ENCODE data around the gene UBA1. TPM values are rescaled to one million over a fixed set of nuclear protein-coding genes. Genes with fewer than 3 reads are reported as not detected.
A peak's percentile ranks its signal among the peaks of the same experiment; 100 is the strongest.

The UBA1 gene
- total and polyA plus RNA-seq, 2 of the 13 experiments (the other 11 are each of a cell fraction or from before 2014, with no cell fraction given), result 93.3 to 129 TPM

DNA sequence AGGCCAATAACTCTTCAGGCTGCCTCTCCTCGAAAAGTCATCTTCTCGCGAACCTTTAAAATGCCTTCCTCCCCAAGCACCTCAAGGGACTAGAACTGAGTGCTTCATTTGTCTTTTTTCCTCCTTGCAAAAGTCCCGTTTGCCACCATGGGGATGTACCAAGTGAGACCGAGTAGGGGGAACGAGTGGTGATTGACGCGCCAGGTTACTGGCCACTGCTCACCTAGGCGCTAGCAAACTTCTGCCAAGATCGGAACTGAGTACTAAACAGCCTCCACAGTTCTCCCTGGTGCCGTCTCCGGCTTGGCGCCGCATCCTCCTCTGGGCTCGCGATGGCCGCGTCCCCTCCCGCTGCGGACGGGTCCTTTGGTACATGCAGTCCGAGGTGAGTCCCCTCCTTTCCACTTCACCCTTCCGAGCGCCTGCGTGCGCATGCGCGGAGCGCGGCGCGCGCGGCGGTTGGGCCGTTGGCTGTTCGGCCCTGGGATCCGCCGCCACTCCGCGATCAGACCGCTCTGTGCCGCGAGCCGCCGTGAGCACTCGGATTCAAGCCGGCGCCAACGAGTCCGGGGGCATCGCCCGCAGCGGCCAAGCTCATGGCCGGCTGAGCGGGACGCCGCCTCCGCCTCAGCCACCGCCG lies 24.8 kb downstream of the UBA1 start, which contains the start of gene CDK16 (continued):
- TF ChIP-seq ATF7 (IDR thresholded peaks at IDR 0.05) (peak; percentile 77), ATF7 (CRISPR knock-in tag; IDR thresholded peaks at IDR 0.05) (no peak), BCL6 (CRISPR knock-in tag; IDR thresholded peaks at IDR 0.05) (no peak), ZNF788 (CRISPR knock-in tag; IDR thresholded peaks at IDR 0.05; ENCODE audit: borderline replicate concordance) (no peak), ZNF652 (CRISPR knock-in tag; IDR thresholded peaks at IDR 0.05; ENCODE audit: borderline replicate concordance, low read depth) (no peak), SRF (IDR thresholded peaks at IDR 0.05; ENCODE audit: low read depth, low read length) (no peak), ZNF678 (CRISPR knock-in tag; IDR thresholded peaks at IDR 0.05) (no peak), ZNF775 (CRISPR knock-in tag; IDR thresholded peaks at IDR 0.05; ENCODE audit: borderline replicate concordance) (no peak), ZNF496 (CRISPR knock-in tag; IDR thresholded peaks at IDR 0.05; ENCODE audit: insufficient replicate concordance) (no peak), GATAD2A (CRISPR knock-in tag; IDR thresholded peaks at IDR 0.05) (0 out of 2 replicates have a peak, but pooled peaks have one; percentile 15), MBNL3 (CRISPR knock-in tag; conservative IDR thresholded peaks at IDR 0.05) (no peak), ISL2 (CRISPR knock-in tag; IDR thresholded peaks at IDR 0.05) (no peak), MEF2D (CRISPR knock-in tag; IDR thresholded peaks at IDR 0.05) (no peak)
- TF ChIP-seq, protein P1, sequence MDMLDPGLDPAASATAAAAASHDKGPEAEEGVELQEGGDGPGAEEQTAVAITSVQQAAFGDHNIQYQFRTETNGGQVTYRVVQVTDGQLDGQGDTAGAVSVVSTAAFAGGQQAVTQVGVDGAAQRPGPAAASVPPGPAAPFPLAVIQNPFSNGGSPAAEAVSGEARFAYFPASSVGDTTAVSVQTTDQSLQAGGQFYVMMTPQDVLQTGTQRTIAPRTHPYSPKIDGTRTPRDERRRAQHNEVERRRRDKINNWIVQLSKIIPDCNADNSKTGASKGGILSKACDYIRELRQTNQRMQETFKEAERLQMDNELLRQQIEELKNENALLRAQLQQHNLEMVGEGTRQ (IDR thresholded peaks at IDR 0.05; ENCODE audit: low read depth, low read length), result no peak
- TF ChIP-seq, protein P1 (CRISPR knock-in tag; IDR thresholded peaks at IDR 0.05; ENCODE audit: borderline replicate concordance), result no peak
- TF ChIP-seq, protein P2, sequence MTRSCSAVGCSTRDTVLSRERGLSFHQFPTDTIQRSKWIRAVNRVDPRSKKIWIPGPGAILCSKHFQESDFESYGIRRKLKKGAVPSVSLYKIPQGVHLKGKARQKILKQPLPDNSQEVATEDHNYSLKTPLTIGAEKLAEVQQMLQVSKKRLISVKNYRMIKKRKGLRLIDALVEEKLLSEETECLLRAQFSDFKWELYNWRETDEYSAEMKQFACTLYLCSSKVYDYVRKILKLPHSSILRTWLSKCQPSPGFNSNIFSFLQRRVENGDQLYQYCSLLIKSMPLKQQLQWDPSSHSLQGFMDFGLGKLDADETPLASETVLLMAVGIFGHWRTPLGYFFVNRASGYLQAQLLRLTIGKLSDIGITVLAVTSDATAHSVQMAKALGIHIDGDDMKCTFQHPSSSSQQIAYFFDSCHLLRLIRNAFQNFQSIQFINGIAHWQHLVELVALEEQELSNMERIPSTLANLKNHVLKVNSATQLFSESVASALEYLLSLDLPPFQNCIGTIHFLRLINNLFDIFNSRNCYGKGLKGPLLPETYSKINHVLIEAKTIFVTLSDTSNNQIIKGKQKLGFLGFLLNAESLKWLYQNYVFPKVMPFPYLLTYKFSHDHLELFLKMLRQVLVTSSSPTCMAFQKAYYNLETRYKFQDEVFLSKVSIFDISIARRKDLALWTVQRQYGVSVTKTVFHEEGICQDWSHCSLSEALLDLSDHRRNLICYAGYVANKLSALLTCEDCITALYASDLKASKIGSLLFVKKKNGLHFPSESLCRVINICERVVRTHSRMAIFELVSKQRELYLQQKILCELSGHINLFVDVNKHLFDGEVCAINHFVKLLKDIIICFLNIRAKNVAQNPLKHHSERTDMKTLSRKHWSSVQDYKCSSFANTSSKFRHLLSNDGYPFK (CRISPR knock-in tag; IDR thresholded peaks at IDR 0.05; ENCODE audit: borderline replicate concordance), result peak; percentile 29; the same call in 1 of the 2 replicates
- TF ChIP-seq, protein P3, sequence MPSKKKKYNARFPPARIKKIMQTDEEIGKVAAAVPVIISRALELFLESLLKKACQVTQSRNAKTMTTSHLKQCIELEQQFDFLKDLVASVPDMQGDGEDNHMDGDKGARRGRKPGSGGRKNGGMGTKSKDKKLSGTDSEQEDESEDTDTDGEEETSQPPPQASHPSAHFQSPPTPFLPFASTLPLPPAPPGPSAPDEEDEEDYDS (CRISPR knock-in tag; IDR thresholded peaks at IDR 0.05), result no peak; the same call in 1 of the 2 replicates
- TF ChIP-seq, protein P4, sequence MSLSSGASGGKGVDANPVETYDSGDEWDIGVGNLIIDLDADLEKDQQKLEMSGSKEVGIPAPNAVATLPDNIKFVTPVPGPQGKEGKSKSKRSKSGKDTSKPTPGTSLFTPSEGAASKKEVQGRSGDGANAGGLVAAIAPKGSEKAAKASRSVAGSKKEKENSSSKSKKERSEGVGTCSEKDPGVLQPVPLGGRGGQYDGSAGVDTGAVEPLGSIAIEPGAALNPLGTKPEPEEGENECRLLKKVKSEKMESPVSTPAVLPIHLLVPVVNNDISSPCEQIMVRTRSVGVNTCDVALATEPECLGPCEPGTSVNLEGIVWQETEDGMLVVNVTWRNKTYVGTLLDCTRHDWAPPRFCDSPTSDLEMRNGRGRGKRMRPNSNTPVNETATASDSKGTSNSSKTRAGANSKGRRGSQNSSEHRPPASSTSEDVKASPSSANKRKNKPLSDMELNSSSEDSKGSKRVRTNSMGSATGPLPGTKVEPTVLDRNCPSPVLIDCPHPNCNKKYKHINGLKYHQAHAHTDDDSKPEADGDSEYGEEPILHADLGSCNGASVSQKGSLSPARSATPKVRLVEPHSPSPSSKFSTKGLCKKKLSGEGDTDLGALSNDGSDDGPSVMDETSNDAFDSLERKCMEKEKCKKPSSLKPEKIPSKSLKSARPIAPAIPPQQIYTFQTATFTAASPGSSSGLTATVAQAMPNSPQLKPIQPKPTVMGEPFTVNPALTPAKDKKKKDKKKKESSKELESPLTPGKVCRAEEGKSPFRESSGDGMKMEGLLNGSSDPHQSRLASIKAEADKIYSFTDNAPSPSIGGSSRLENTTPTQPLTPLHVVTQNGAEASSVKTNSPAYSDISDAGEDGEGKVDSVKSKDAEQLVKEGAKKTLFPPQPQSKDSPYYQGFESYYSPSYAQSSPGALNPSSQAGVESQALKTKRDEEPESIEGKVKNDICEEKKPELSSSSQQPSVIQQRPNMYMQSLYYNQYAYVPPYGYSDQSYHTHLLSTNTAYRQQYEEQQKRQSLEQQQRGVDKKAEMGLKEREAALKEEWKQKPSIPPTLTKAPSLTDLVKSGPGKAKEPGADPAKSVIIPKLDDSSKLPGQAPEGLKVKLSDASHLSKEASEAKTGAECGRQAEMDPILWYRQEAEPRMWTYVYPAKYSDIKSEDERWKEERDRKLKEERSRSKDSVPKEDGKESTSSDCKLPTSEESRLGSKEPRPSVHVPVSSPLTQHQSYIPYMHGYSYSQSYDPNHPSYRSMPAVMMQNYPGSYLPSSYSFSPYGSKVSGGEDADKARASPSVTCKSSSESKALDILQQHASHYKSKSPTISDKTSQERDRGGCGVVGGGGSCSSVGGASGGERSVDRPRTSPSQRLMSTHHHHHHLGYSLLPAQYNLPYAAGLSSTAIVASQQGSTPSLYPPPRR (CRISPR knock-in tag; IDR thresholded peaks at IDR 0.05; ENCODE audit: borderline replicate concordance), result no peak
- TF ChIP-seq, protein P5, sequence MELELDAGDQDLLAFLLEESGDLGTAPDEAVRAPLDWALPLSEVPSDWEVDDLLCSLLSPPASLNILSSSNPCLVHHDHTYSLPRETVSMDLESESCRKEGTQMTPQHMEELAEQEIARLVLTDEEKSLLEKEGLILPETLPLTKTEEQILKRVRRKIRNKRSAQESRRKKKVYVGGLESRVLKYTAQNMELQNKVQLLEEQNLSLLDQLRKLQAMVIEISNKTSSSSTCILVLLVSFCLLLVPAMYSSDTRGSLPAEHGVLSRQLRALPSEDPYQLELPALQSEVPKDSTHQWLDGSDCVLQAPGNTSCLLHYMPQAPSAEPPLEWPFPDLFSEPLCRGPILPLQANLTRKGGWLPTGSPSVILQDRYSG (CRISPR knock-in tag; IDR thresholded peaks at IDR 0.05), result no peak
